Measurements from ENCODE around the gene RYR1. TPM values are rescaled to one million over a fixed set of nuclear protein-coding genes. Genes with fewer than 3 reads are reported as not detected.
"Not testable (repeated sequence)": the region's sequence is repeated elsewhere in the genome, so short reads cannot be mapped to it uniquely, and the experiment has no call there.

RYR1 gene
- total RNA-seq, 2 experiments from 2014 or later: 0.95 to 1.4 TPM

DNA sequence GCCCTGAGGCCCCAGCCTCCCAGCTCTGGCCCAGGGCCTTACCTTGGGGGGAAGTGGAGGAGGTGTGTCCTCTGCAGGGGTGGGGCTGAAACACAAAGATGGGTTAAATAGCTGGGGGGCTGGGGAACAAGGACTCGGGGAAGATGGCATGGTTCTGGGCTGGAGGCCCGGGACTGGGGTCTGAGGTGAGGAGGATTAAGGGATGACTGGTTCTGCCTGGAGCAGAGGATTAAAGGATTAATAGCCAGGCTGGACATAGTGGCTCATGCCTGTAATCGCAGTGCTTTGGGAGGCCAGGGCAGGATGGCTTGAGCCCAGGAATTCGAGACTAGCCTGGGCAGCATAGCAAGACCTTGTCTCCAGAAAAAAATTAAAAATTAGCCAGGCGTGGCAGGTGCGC is 172.6 kb downstream of the RYR1 start:
- ChIA-PET CTCF (no interaction called here), POLR2A (no interaction called here)

- ChIA-PET CTCF (no interaction called here), POLR2A (no interaction called here)
Measured at GRCh38 chr19:38614289-38614688, 180.8 kb downstream of the RYR1 start.

DNA sequence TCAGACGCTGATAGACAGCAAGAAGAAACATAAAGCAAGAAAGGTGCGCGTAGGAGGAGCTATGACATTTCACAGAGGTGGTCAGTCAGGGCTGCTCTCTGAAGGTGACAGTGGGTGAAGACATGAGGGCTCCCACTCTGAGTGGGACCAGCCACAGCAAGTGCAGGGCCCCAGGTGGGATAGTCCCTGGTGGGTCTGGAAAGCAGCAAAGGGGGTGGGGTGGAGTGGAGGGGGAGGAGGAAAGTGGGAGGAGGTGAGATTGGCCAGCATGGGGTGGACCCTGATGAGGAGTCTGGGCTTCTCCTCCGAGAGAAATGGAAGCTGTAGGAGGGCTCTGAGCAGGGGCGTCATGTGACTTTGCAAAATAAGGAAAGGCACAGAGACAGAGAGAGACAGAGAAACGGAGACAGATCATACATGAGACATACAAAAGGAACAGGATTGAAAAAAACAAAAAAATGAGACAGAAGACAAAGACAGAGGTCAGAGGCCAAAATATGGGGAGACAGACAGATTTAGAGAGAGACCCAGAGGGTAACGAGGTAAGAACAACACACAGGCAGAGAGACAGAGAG is 181.6 kb downstream of the RYR1 start:
- ChIA-PET POLR2A (no interaction called here), CTCF (interaction anchor here (0.7 to 1.2 kb wide), 3 partner anchors 54 to 211 kb away, joined by 3 to 7 read pairs (median 3); no protein-coding TSS in a partner anchor)

DNA sequence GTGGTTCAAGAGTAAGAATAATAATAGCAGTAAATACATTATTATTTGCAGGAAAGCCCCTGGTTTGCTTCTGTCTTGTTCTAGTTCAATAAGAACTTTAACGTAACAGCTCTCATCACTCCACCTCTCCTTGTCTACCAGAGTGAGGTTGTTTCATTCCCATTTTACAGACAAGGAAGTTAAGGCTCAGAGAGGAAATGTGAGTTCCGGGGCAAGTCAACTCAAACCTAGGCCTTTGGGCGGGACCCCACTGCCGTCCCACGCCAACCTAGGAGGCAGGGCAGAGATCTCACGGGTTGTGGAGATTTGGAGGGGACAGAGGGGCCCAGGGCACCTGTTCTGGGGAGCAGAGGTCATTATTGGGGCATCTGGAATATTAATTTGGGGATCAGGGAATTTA is 182.8 kb downstream of the RYR1 start:
- CTCF ChIA-PET: interaction anchor here (0.5 to 5.2 kb wide), 5 partner anchors 19 to 366 kb away, joined by 3 to 34 read pairs (median 3); no protein-coding TSS in a partner anchor
- POLR2A ChIA-PET: no interaction called here

DNA sequence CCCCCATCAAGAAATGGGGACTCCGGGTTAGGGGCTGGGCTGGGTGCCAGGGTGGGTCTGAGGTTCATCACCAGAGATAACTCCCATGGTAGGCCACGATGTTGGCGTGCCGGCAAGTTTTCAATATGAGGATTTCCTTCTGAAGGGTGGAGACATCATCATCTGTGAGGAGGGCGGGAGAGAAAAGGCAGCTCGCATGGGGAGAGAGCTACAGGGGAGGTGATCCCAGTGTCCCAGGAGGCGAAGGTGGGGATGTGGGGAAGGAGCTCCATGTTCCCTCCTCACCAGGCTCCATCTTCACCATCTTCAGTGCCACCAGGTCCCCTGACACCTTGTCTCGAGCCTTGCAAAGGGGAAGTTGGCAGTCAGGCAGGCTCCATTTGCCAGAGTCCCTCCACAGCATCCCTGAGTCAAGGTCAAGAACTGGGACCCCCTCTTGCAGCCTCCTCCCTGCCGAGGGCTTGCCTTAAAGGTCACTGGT is 183.8 kb downstream of the RYR1 start:
- POLR2A ChIA-PET: interaction anchor here (0.5 to 0.6 kb wide), 2 partner anchors 17 to 78 kb away, joined by 5 to 8 read pairs; no protein-coding TSS in a partner anchor
- CTCF ChIA-PET: interaction anchor here (1.1 to 5.2 kb wide), 4 partner anchors 10 to 214 kb away, joined by 3 to 34 read pairs (median 6); partner anchors contain the start of gene FAM98C

- ChIA-PET POLR2A (interaction anchor here (0.5 to 1.2 kb wide), 5 partner anchors 16 to 79 kb away, joined by 3 to 8 read pairs (median 4); partner anchors contain the start of gene ACTN4), CTCF (interaction anchor here (1.0 to 5.2 kb wide), 7 partner anchors 10 to 215 kb away, joined by 3 to 34 read pairs (median 4); partner anchors contain the start of genes ACTN4 and FAM98C)
Measured at GRCh38 chr19:38617764-38618589, 184.5 kb downstream of the RYR1 start, which contains the start of gene MAP4K1. Gene MAP4K1 (minus strand): TSS chr19:38617953. CDS start chr19:38617895, 58 bp downstream.

DNA sequence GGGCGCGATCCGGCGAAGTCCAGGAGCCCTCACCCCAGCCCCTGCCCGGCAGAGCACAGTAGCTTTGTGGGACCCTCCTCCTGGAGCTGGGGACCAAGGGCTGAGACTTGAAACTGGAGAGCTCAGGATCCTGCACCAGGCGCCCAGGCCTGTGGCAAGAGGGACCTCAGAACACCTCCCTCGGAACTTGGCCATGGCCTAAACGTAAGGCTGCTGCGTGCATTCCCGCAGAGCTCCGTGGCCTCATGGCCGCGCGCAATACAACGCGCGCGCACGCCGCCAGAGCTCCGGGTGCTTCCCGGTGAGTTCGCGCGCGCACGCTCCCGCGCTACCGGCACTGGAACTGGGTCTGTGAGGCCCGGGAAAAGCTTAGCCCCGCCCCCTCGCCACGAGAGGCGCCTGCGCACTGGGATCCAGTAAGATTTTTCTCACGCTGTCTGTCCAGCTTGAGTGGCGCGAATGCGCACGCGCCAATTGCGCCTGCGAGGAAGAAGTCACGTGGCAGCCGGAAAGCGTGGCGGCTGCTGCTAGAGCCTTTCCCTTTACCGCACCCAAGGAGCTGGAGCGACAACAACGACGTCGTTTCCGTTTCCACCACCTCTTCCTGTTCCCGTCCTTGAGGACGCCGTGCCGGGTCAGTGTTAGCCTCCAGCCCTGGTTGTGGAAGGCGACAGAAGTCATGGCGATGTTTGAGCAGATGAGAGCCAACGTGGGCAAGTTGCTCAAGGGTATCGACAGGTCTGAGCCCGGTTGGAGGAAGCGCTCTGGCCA is 185.3 kb downstream of the RYR1 start, which contains the start of gene EIF3K:
EIF3K (plus strand) TSS at position 599 of the 771 bp plus-strand sequence; CDS start at position 680, 81 bp downstream.
- ChIA-PET CTCF (interaction anchor here (1.0 to 5.2 kb wide), 6 partner anchors 17 to 216 kb away, joined by 3 to 34 read pairs (median 4); partner anchors contain the start of genes ACTN4 and FAM98C), POLR2A (interaction anchor here (0.6 to 1.2 kb wide), 4 partner anchors 15 to 349 kb away, joined by 3 to 4 read pairs (median 4); partner anchors contain the start of gene ACTN4)

DNA sequence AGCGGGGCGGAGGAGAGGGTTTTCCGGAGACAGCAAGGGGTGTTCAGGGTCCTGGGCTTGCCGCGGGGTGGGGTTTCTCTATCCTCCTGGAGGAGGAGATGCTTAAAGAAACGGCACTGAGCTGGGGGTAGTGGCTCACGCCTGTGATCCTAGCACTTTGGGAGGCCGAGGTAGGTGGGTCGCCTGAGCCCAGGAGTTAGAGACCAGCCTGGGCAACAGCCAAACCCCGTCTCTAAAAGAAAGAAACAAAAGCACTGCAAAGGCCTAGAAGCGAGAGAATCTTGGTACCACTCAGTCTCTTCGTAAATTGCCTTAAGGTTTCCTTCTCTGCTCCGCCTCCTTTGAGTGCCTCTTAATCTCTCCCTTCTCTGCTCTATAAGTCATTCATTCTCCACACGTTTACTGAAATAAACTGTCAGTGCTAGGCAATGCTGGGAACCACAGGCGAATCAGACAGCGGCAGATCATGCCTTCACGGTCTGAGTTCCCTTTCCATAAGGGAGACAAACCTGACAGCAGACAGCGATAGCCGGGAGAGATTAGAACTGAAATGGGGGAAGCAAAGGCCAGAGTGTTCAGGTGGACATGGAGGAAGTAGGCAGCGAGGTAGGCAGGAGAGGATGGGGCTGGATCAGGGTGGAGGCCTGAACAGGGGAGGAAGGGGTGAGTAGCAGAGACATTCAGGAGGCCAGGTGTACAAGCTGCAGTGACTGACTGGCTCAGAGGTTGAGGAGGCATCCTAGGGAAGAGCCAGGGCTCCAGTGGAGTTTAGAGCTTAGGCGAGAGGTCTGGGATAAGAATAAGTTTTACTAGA is 186.1 kb downstream of the RYR1 start:
- ChIA-PET POLR2A (interaction anchor here (0.6 to 1.1 kb wide), 2 partner anchors 81 to 348 kb away, joined by 3 to 4 read pairs; no protein-coding TSS in a partner anchor), CTCF (interaction anchor here (1.0 to 5.2 kb wide), 6 partner anchors 16 to 217 kb away, joined by 3 to 34 read pairs (median 4); partner anchors contain the start of genes ACTN4 and FAM98C)

GRCh38 chr19:38624822-38625221 is 191.3 kb downstream of the RYR1 start:
- ChIA-PET CTCF (interaction anchor here (0.7 to 3.1 kb wide), 2 partner anchors 10 to 222 kb away, joined by 4 to 13 read pairs; partner anchors contain the start of gene FAM98C), POLR2A (no interaction called here)

GRCh38 chr19:38626401-38626800 is 192.9 kb downstream of the RYR1 start:
- CTCF ChIA-PET: interaction anchor here (3.1 kb wide), 1 partner anchor 8 kb away, joined by 13 read pairs; no protein-coding TSS in a partner anchor
- POLR2A ChIA-PET: interaction anchor here (0.6 kb wide), 1 partner anchor 739 kb away, joined by 5 read pairs; no protein-coding TSS in a partner anchor

GRCh38 chr19:38629568-38629967 is 196.1 kb downstream of the RYR1 start:
- ChIA-PET CTCF (interaction anchor here (0.7 kb wide), 1 partner anchor 9 kb away, joined by 4 read pairs; no protein-coding TSS in a partner anchor), POLR2A (no interaction called here)

DNA sequence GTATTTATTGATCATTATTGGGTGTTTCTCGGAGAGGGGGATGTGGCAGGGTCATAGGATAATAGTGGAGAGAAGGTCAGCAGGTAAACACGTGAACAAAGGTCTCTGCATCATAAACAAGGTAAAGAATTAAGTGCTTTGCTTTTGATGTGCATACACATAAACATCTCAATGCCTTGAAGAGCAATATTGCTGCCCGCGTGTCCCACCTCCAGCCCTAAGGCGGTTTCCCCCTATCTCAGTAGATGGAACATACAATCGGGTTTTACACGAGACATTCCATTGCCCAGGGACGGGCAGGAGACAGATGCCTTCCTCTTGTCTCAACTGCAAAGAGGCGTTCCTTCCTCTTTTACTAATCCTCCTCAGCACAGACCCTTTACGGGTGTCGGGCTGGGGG is 197.8 kb downstream of the RYR1 start:
- CTCF ChIA-PET, POLR2A ChIA-PET: not testable (repeated sequence)

GRCh38 chr19:38631811-38632475 is 198.5 kb downstream of the RYR1 start:
- CTCF ChIA-PET: interaction anchor here (0.5 kb wide), 1 partner anchor 33 kb away, joined by 4 read pairs; no protein-coding TSS in a partner anchor
- POLR2A ChIA-PET: not testable (repeated sequence)

GRCh38 chr19:38632476-38633213 is 199.2 kb downstream of the RYR1 start:
- ChIA-PET CTCF (interaction anchor here (0.5 to 4.8 kb wide), 3 partner anchors 14 to 117 kb away, joined by 4 to 34 read pairs (median 30); partner anchors contain the start of genes EIF3K and MAP4K1), POLR2A (no interaction called here)

DNA sequence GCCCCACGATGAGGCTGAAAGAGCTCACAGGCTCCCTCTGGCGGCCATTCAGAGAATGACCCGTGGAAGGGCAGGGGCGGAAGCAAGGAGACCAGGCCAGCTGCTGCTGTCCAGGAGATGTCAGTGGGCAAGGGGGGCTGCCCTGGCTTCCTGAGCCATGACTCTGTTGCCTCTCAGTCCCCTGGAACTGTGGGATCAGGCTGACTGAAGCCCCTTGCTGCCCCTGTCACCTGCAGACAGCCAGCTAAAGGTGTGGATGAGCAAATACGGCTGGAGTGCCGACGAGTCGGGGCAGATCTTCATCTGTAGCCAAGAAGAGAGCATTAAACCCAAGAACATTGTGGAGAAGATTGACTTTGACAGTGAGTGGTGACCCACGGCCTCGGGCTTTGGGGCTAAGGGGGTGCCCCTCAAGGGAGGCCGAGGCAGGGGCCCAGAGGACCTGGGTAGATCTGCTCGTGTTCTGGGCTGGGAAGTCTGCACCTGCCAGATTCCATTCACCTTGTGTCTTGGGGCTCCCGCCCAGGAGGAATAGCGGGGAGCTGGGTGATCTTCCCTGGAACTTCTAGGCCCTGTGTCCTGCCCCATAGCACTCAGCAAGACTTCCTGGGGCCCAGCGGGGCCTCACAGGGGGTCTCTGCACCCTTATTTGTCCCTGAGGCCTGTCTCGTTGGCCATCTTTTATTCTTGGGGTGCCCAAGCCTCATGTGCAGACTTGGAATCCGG is 201.4 kb downstream of the RYR1 start:
- ChIA-PET POLR2A (interaction anchor here (0.6 to 0.8 kb wide), 3 partner anchors 24 to 88 kb away, joined by 3 to 6 read pairs (median 4); no protein-coding TSS in a partner anchor), CTCF (interaction anchor here (0.7 to 4.8 kb wide), 24 partner anchors 10 to 354 kb away, joined by 3 to 34 read pairs (median 6); partner anchors contain the start of genes ACTN4, EIF3K, FAM98C and MAP4K1)

Measured in activated CD8-positive, alpha-beta memory T cell treated with anti-CD3 and anti-CD28 coated beads for 36 hours (primary cell).